ENCODE results near the gene NUDT16L1.

Gene NUDT16L1

GRCh38 chr16:4661661-4662060 lies 31.7 kb upstream of the NUDT16L1 start:
- Histone ChIP-seq H3K79me2 (ENCODE audit: insufficient read depth, low read length) (no peaks in the 10 kb centered on the region), H3K9me2 (ENCODE audit: low read depth, low read length) (no peaks in the 10 kb centered on the region), H4K20me1 (ENCODE audit: insufficient read depth, low read length) (no peaks in the 10 kb centered on the region), H3K9ac (ENCODE audit: low read length) (no peak overlapping the region), H3F3A (ENCODE audit: insufficient read depth, low read length) (no peaks in the 10 kb centered on the region), H3K36me3 (ENCODE audit: insufficient read depth, low read length) (peaks cover 23% of the 10 kb centered on the region; the same call in 1 of the 2 replicates), H3K27me3 (ENCODE audit: insufficient read depth, low read length) (no peaks in the 10 kb centered on the region), H3K4me1 (ENCODE audit: insufficient read depth, low read length, severe bottlenecking) (peaks cover 19% of the 10 kb centered on the region), H2AFZ (ENCODE audit: low read length) (no peak overlapping the region), H3K9me3 (ENCODE audit: low read length) (no peaks in the 10 kb centered on the region), H3K27ac (ENCODE audit: low read depth, low read length, poor library complexity, severe bottlenecking) (no peak overlapping the region), H3K4me3 (ENCODE audit: low read depth, low read length, poor library complexity, severe bottlenecking) (no peak overlapping the region), H3K4me2 (ENCODE audit: low read length) (no peak overlapping the region)
- TF ChIP-seq EZH2 (IDR thresholded peaks at IDR 0.05; ENCODE audit: borderline replicate concordance, low read length) (no peak), CTCF (IDR thresholded peaks at IDR 0.05; ENCODE audit: low read length) (no peak)

DNA sequence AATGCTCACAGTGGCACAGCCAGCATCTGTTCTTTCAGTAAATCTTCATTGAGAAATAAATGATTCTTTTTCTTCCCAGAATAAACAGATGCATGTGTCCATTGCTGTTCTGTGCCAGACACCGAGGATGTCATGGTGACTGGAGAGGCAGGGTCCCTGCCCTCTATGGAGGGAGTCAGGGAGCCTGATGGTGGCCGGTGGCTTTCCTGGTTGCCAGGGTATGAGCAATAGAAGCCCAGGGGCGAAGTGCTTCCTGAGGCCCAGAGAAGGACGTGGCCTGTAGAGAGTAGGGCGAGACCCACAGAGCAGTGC lies 29.9 kb upstream of the NUDT16L1 start:
- H3K4me1 ChIP-seq (ENCODE audit: insufficient read depth, low read length, severe bottlenecking) = peaks cover 19% of the 10 kb centered on the region
- H2AFZ ChIP-seq (ENCODE audit: low read length) = no peak overlapping the region
- H4K20me1 ChIP-seq (ENCODE audit: insufficient read depth, low read length) = no peaks in the 10 kb centered on the region
- no peak for TF ChIP-seq CTCF (IDR thresholded peaks at IDR 0.05; ENCODE audit: low read length)
- TF ChIP-seq EZH2 (IDR thresholded peaks at IDR 0.05; ENCODE audit: borderline replicate concordance, low read length) = no peak
- no peak overlapping the region for H3K27ac ChIP-seq (ENCODE audit: low read depth, low read length, poor library complexity, severe bottlenecking)
- H3F3A ChIP-seq (ENCODE audit: insufficient read depth, low read length) = no peaks in the 10 kb centered on the region
- no peaks in the 10 kb centered on the region for H3K9me3 ChIP-seq (ENCODE audit: low read length)
- H3K4me2 ChIP-seq (ENCODE audit: low read length) = no peak overlapping the region
- no peaks in the 10 kb centered on the region for H3K9me2 ChIP-seq (ENCODE audit: low read depth, low read length)
- H3K36me3 ChIP-seq (ENCODE audit: insufficient read depth, low read length) = peaks cover 31% of the 10 kb centered on the region
- no peaks in the 10 kb centered on the region for H3K27me3 ChIP-seq (ENCODE audit: insufficient read depth, low read length)
- no peak overlapping the region for H3K9ac ChIP-seq (ENCODE audit: low read length)
- H3K4me3 ChIP-seq (ENCODE audit: low read depth, low read length, poor library complexity, severe bottlenecking) = no peak overlapping the region
- no peaks in the 10 kb centered on the region for H3K79me2 ChIP-seq (ENCODE audit: insufficient read depth, low read length)

- Histone ChIP-seq H3K36me3 (ENCODE audit: insufficient read depth, low read length) (peaks cover 36% of the 10 kb centered on the region), H3K9ac (ENCODE audit: low read length) (no peak overlapping the region), H3K27ac (ENCODE audit: low read depth, low read length, poor library complexity, severe bottlenecking) (no peak overlapping the region), H2AFZ (ENCODE audit: low read length) (no peak overlapping the region), H3K27me3 (ENCODE audit: insufficient read depth, low read length) (no peaks in the 10 kb centered on the region), H3K4me2 (ENCODE audit: low read length) (no peak overlapping the region), H3K4me3 (ENCODE audit: low read depth, low read length, poor library complexity, severe bottlenecking) (no peak overlapping the region), H3K9me3 (ENCODE audit: low read length) (no peaks in the 10 kb centered on the region), H3F3A (ENCODE audit: insufficient read depth, low read length) (no peaks in the 10 kb centered on the region), H3K4me1 (ENCODE audit: insufficient read depth, low read length, severe bottlenecking) (peaks cover 19% of the 10 kb centered on the region), H4K20me1 (ENCODE audit: insufficient read depth, low read length) (no peaks in the 10 kb centered on the region), H3K9me2 (ENCODE audit: low read depth, low read length) (no peaks in the 10 kb centered on the region), H3K79me2 (ENCODE audit: insufficient read depth, low read length) (no peaks in the 10 kb centered on the region)
- TF ChIP-seq EZH2 (IDR thresholded peaks at IDR 0.05; ENCODE audit: borderline replicate concordance, low read length) (no peak), CTCF (IDR thresholded peaks at IDR 0.05; ENCODE audit: low read length) (no peak)
Observed at GRCh38 chr16:4663777-4664465, 29.4 kb upstream of the NUDT16L1 start.
